H1 (cell line): ENCODE results near the gene CX3CL1. TPM values are rescaled to one million over a fixed set of nuclear protein-coding genes. Genes with fewer than 3 reads are reported as not detected.

ENCODE experiments used
- BRCA1 ChIP-seq: IDR thresholded peaks from 2 replicates; pipeline ENCODE4 v1.6.1; 2012; ENCODE audit warnings: low read depth, low read length, improper control_type of control experiment
- POLR2AphosphoS5 ChIP-seq: IDR thresholded peaks from 2 replicates; pipeline ENCODE4 v1.6.1; 2011; ENCODE audit warnings: low read depth, low read length
- SAP30 ChIP-seq: fragments of 300-600 bp; sonication (generic); IDR thresholded peaks from 2 replicates; pipeline ENCODE4 v1.7.1; 2012; ENCODE audit warnings: low read length, moderate library complexity, mild to moderate bottlenecking, inconsistent platforms; ENCODE audit not compliant: insufficient read depth, insufficient replicate concordance
- polyA plus RNA-seq, 7 experiments: library from polyadenylated mRNA; depleted of rRNA in 3 of 7; stranded (reverse) in 5 of 7; unstranded in 2 of 7; fragments of >200 nt in 5 of 7; fragments of 200-250 nt in 2 of 7; gene quantifications; 1 replicate in 5 of 7; 2 replicates in 1 of 7; 4 replicates in 1 of 7; pipeline versions ENCODE4 v1.2.1 to v1.2.3, GENCODE V29; 2011 to 2013; ENCODE audit warnings: missing spikeins in 2 of 7, mixed read lengths in 2 of 7
- total RNA-seq: library from RNA; stranded (reverse); fragmentation: NEBNext Ultra II Directional; extraction: Animal tissue kit (Norgen Biotek cat#: 25700); gene quantifications from 2 replicates; pipeline ENCODE4 v1.2.1, GENCODE V29; 2021
- TF ChIP-seq, protein P1 (sequence below): fragments of 300-600 bp; sonication (generic); IDR thresholded peaks from 2 replicates; pipeline ENCODE4 v1.7.1; 2012; ENCODE audit warnings: low read length, moderate library complexity, mild to moderate bottlenecking, inconsistent platforms; ENCODE audit not compliant: insufficient replicate concordance
- TF ChIP-seq, protein P2 (sequence below): IDR thresholded peaks from 2 replicates; pipeline ENCODE4 v1.6.1; 2012; ENCODE audit warnings: inconsistent platforms
- TF ChIP-seq, protein P3 (sequence below): IDR thresholded peaks from 2 replicates; pipeline ENCODE4 v1.6.1; 2012; ENCODE audit warnings: inconsistent platforms

Gene CX3CL1
- total and polyA plus RNA-seq, 2 of the 8 experiments (the other 6 are each of a cell fraction or from before 2014, with no cell fraction given), result 1.4 to 3.0 TPM

DNA sequence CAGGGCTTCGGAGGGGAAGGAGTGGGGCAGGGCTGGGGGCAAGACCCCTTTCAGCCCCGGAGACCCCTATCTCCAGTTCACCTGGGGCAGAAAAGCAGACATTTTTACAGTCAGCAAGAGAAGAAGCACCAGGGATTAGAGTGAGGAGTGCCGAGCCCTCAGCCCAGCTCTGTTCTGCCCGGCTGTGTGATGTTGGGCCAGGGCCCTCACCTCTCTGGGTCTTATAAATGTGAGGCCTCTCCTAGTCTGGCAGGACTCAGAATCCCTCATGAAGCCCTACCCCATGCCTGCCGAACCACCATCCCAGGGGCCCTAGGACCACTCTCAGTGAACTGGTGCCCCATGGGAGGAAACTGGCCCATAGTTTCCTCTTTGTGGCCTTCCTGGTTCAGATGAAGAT, 12.8 kb downstream of the CX3CL1 start (continued):
- TF ChIP-seq, protein P1, sequence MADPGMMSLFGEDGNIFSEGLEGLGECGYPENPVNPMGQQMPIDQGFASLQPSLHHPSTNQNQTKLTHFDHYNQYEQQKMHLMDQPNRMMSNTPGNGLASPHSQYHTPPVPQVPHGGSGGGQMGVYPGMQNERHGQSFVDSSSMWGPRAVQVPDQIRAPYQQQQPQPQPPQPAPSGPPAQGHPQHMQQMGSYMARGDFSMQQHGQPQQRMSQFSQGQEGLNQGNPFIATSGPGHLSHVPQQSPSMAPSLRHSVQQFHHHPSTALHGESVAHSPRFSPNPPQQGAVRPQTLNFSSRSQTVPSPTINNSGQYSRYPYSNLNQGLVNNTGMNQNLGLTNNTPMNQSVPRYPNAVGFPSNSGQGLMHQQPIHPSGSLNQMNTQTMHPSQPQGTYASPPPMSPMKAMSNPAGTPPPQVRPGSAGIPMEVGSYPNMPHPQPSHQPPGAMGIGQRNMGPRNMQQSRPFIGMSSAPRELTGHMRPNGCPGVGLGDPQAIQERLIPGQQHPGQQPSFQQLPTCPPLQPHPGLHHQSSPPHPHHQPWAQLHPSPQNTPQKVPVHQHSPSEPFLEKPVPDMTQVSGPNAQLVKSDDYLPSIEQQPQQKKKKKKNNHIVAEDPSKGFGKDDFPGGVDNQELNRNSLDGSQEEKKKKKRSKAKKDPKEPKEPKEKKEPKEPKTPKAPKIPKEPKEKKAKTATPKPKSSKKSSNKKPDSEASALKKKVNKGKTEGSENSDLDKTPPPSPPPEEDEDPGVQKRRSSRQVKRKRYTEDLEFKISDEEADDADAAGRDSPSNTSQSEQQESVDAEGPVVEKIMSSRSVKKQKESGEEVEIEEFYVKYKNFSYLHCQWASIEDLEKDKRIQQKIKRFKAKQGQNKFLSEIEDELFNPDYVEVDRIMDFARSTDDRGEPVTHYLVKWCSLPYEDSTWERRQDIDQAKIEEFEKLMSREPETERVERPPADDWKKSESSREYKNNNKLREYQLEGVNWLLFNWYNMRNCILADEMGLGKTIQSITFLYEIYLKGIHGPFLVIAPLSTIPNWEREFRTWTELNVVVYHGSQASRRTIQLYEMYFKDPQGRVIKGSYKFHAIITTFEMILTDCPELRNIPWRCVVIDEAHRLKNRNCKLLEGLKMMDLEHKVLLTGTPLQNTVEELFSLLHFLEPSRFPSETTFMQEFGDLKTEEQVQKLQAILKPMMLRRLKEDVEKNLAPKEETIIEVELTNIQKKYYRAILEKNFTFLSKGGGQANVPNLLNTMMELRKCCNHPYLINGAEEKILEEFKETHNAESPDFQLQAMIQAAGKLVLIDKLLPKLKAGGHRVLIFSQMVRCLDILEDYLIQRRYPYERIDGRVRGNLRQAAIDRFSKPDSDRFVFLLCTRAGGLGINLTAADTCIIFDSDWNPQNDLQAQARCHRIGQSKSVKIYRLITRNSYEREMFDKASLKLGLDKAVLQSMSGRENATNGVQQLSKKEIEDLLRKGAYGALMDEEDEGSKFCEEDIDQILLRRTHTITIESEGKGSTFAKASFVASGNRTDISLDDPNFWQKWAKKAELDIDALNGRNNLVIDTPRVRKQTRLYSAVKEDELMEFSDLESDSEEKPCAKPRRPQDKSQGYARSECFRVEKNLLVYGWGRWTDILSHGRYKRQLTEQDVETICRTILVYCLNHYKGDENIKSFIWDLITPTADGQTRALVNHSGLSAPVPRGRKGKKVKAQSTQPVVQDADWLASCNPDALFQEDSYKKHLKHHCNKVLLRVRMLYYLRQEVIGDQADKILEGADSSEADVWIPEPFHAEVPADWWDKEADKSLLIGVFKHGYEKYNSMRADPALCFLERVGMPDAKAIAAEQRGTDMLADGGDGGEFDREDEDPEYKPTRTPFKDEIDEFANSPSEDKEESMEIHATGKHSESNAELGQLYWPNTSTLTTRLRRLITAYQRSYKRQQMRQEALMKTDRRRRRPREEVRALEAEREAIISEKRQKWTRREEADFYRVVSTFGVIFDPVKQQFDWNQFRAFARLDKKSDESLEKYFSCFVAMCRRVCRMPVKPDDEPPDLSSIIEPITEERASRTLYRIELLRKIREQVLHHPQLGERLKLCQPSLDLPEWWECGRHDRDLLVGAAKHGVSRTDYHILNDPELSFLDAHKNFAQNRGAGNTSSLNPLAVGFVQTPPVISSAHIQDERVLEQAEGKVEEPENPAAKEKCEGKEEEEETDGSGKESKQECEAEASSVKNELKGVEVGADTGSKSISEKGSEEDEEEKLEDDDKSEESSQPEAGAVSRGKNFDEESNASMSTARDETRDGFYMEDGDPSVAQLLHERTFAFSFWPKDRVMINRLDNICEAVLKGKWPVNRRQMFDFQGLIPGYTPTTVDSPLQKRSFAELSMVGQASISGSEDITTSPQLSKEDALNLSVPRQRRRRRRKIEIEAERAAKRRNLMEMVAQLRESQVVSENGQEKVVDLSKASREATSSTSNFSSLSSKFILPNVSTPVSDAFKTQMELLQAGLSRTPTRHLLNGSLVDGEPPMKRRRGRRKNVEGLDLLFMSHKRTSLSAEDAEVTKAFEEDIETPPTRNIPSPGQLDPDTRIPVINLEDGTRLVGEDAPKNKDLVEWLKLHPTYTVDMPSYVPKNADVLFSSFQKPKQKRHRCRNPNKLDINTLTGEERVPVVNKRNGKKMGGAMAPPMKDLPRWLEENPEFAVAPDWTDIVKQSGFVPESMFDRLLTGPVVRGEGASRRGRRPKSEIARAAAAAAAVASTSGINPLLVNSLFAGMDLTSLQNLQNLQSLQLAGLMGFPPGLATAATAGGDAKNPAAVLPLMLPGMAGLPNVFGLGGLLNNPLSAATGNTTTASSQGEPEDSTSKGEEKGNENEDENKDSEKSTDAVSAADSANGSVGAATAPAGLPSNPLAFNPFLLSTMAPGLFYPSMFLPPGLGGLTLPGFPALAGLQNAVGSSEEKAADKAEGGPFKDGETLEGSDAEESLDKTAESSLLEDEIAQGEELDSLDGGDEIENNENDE, result no peak
- TF ChIP-seq SAP30 (no peak), POLR2AphosphoS5 (no peak), BRCA1 (no peak)
- TF ChIP-seq, protein P2, sequence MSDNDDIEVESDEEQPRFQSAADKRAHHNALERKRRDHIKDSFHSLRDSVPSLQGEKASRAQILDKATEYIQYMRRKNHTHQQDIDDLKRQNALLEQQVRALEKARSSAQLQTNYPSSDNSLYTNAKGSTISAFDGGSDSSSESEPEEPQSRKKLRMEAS, result no peak
- TF ChIP-seq, protein P3, sequence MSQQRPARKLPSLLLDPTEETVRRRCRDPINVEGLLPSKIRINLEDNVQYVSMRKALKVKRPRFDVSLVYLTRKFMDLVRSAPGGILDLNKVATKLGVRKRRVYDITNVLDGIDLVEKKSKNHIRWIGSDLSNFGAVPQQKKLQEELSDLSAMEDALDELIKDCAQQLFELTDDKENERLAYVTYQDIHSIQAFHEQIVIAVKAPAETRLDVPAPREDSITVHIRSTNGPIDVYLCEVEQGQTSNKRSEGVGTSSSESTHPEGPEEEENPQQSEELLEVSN, result no peak
